AG04450 (cell line): ENCODE data around the gene ARHGAP15. TPM values are rescaled to one million over a fixed set of nuclear protein-coding genes. Genes with fewer than 3 reads are reported as not detected.

Source experiments
- CTCF ChIA-PET: fragments of 300-600, 350-600 bp; formaldehyde crosslinking; extraction: SDS; loops from one replicate; lab custom pipeline; 2022; ENCODE audit warnings: antibody characterized with exemption, inconsistent platforms; lab: Charles Lee
- POLR2A ChIA-PET: fragments of 350-600 bp; formaldehyde crosslinking; extraction: SDS; loops from one replicate; lab custom pipeline; 2021; ENCODE audit warnings: antibody characterized with exemption, inconsistent platforms; lab: Yijun Ruan, JAX
- DNase-seq: peaks from one replicate; pipeline ENCODE4 v3.0.0-alpha.2; 2011; ENCODE audit warnings: low read depth, low spot score
- H3K27ac ChIP-seq: one replicate; pipeline ENCODE4 v1.5.1; 2012; ENCODE audit warnings: low read depth, low read length, control low read depth
- H3K27me3 ChIP-seq: one replicate; pipeline ENCODE4 v1.6.0; 2012; ENCODE audit warnings: low read length; ENCODE audit not compliant: control insufficient read depth, insufficient read depth
- H3K4me3 ChIP-seq: 2 replicates; pipeline ENCODE4 v1.5.1; 2011; ENCODE audit warnings: mild to moderate bottlenecking, low read depth, low read length, control low read depth
- H3K9me3 ChIP-seq: 2 replicates; pipeline ENCODE4 v1.5.1; 2012; ENCODE audit warnings: low read length; ENCODE audit not compliant: control insufficient read depth, insufficient read depth
- polyA plus RNA-seq: library from polyadenylated mRNA; depleted of rRNA; stranded (reverse); fragments of >200 nt; gene quantifications from 2 replicates; pipeline ENCODE4 v1.2.3, GENCODE V29; 2011
- TF ChIP-seq, protein P1 (sequence below): IDR thresholded peaks from 2 replicates; pipeline ENCODE4 v1.5.1; 2011; ENCODE audit warnings: low read depth, low read length, control low read depth, inconsistent platforms

ARHGAP15 gene
- polyA plus RNA-seq, 1 experiment, result not detected

DNA sequence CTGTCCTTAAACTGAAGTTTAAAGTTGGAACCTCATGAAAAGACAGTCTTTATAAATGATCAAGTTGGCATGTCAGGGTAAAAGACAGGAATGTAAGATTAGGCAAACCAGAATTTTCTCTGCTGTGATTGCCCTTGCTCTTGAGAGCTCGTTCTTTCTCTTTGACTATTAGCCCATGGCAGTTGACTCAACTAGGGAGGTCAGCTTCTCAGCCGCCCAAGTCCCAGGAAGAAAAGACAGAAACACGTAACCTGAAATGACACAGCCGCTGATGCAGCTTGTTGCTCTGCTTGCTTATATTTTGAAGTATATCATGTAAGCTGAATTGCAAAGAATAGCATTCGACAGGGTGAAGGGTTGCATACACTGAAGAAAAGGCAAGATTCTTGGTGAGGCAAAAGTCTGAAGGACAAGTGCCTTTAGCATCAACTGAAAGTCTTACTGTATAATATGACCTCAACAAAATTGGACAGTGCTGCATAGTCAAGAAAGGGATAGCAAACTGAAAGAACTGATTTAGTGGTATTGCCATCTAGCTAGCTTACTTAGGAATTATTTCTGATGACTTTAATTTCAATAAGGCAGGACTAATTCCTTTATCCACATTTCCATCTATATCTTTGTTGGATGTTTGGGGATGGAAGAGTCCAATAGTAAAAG, 54.7 kb downstream of the ARHGAP15 start:
- POLR2A ChIA-PET, result no interaction called here
- TF ChIP-seq, protein P1, sequence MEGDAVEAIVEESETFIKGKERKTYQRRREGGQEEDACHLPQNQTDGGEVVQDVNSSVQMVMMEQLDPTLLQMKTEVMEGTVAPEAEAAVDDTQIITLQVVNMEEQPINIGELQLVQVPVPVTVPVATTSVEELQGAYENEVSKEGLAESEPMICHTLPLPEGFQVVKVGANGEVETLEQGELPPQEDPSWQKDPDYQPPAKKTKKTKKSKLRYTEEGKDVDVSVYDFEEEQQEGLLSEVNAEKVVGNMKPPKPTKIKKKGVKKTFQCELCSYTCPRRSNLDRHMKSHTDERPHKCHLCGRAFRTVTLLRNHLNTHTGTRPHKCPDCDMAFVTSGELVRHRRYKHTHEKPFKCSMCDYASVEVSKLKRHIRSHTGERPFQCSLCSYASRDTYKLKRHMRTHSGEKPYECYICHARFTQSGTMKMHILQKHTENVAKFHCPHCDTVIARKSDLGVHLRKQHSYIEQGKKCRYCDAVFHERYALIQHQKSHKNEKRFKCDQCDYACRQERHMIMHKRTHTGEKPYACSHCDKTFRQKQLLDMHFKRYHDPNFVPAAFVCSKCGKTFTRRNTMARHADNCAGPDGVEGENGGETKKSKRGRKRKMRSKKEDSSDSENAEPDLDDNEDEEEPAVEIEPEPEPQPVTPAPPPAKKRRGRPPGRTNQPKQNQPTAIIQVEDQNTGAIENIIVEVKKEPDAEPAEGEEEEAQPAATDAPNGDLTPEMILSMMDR, result no peak

GRCh38 chr2:143186876-143187275, 57.7 kb downstream of the ARHGAP15 start:
- Histone ChIP-seq H3K4me3 (no peak overlapping the region), H3K27ac (no peak overlapping the region), H3K27me3 (no peaks in the 10 kb centered on the region), H3K9me3 (no peaks in the 10 kb centered on the region)
- TF ChIP-seq, protein P1, result no peak
- no peak for DNase-seq
- CTCF ChIA-PET, result interaction anchor here (1.0 to 1.9 kb wide), 3 partner anchors 35 to 73 kb away, joined by 3 to 4 read pairs (median 3); no protein-coding TSS in a partner anchor
- POLR2A ChIA-PET, result no interaction called here

More for the DNA sequence above, 54.7 kb downstream of the ARHGAP15 start:
- H3K4me3 ChIP-seq, result no peak overlapping the region
- no peak overlapping the region for H3K27ac ChIP-seq
- DNase-seq, result no peak
- CTCF ChIA-PET, result interaction anchor here (1.4 to 1.5 kb wide), 2 partner anchors 22 to 38 kb away, joined by 3 to 4 read pairs; no protein-coding TSS in a partner anchor
- H3K9me3 ChIP-seq, result no peaks in the 10 kb centered on the region
- H3K27me3 ChIP-seq, result no peaks in the 10 kb centered on the region

- H3K27ac ChIP-seq, result no peak overlapping the region
- POLR2A ChIA-PET, result no interaction called here
- TF ChIP-seq, protein P1, result no peak
- H3K4me3 ChIP-seq, result no peak overlapping the region
- CTCF ChIA-PET, result interaction anchor here (1.0 kb wide), 1 partner anchor 13 kb away, joined by 3 read pairs; no protein-coding TSS in a partner anchor
- DNase-seq, result no peak
- no peaks in the 10 kb centered on the region for H3K27me3 ChIP-seq
- no peaks in the 10 kb centered on the region for H3K9me3 ChIP-seq
These were observed 61.2 kb downstream of the ARHGAP15 start for GRCh38 chr2:143190431-143190830.

- no peak for DNase-seq
- no peak overlapping the region for H3K4me3 ChIP-seq
- POLR2A ChIA-PET, result no interaction called here
- H3K9me3 ChIP-seq, result no peaks in the 10 kb centered on the region
- no peak overlapping the region for H3K27ac ChIP-seq
- no peaks in the 10 kb centered on the region for H3K27me3 ChIP-seq
- TF ChIP-seq, protein P1, result no peak
- CTCF ChIA-PET, result interaction anchor here (0.9 kb wide), 1 partner anchor 66 kb away, joined by 3 read pairs; no protein-coding TSS in a partner anchor
These were observed 62.9 kb downstream of the ARHGAP15 start for GRCh38 chr2:143192106-143192505.

- TF ChIP-seq, protein P1, result no peak
- H3K9me3 ChIP-seq, result no peaks in the 10 kb centered on the region
- no peak overlapping the region for H3K4me3 ChIP-seq
- no peaks in the 10 kb centered on the region for H3K27me3 ChIP-seq
- CTCF ChIA-PET, result no interaction called here
- POLR2A ChIA-PET, result no interaction called here
- no peak for DNase-seq
- no peak overlapping the region for H3K27ac ChIP-seq
These were observed 63.5 kb downstream of the ARHGAP15 start for GRCh38 chr2:143192716-143193115.
